Heart left ventricle (tissue), 16 donors: ENCODE data around the gene MRPL19. TPM values are rescaled to one million over a fixed set of nuclear protein-coding genes. Genes with fewer than 3 reads are reported as not detected.

Source experiments
- ATAC-seq, 4 donors: fragments of 200-7000 bp; cut with Tn5 transposase; one replicate each; pipeline ENCODE4 v1.9.1; 2020 to 2022; ENCODE audit warnings: moderate library complexity in 4 of 4, mild to moderate bottlenecking in 3 of 4, moderate number of reproducible peaks in 1 of 4
- DNase-seq, 5 donors: peaks; one replicate each; pipeline ENCODE4 v3.0.0-alpha.2; 2020
- H3K27ac ChIP-seq, 12 donors: fragments of 200-600 bp; sonication (generic) in 4 of 12; one replicate each; pipeline versions ENCODE4 v1.5.0 to v1.8.0; 2016 to 2022; ENCODE audit warnings: mild to moderate bottlenecking in 2 of 12
- H3K27me3 ChIP-seq, 9 donors: fragments of 200-600 bp; sonication (generic) in 2 of 9; one replicate each; pipeline versions ENCODE4 v1.5.1 to v1.8.0; 2016 to 2022; ENCODE audit warnings: mild to moderate bottlenecking in 3 of 9
- H3K36me3 ChIP-seq, 9 donors: fragments of 200-600 bp; sonication (generic) in 2 of 9; one replicate each; pipeline versions ENCODE4 v1.5.0 to v1.8.0; 2018 to 2022; ENCODE audit warnings: mild to moderate bottlenecking in 2 of 9
- H3K4me1 ChIP-seq, 12 donors: fragments of 200-600 bp; sonication (generic) in 4 of 12; one replicate each; pipeline versions ENCODE4 v1.5.0 to v1.8.0; 2016 to 2022; ENCODE audit warnings: mild to moderate bottlenecking in 3 of 12
- H3K4me3 ChIP-seq, 12 donors: fragments of 200-600 bp; sonication (generic) in 4 of 12; one replicate each; pipeline versions ENCODE4 v1.5.0 to v1.8.0; 2017 to 2022; ENCODE audit warnings: mild to moderate bottlenecking in 9 of 12, moderate library complexity in 4 of 12
- H3K9me3 ChIP-seq, 12 donors: fragments of 200-600 bp; sonication (generic) in 4 of 12; one replicate each; pipeline versions ENCODE4 v1.5.0 to v1.8.0; 2016 to 2022; ENCODE audit warnings: mild to moderate bottlenecking in 1 of 12
- CTCF ChIP-seq, 12 donors: fragments of 200-600 bp; sonication (generic) in 4 of 12; IDR thresholded peaks; one replicate each; pipeline versions ENCODE4 v1.5.0 to v1.8.0; 2018 to 2022; ENCODE audit warnings: antibody characterized with exemption in 12 of 12, mild to moderate bottlenecking in 5 of 12
- POLR2A ChIP-seq, 2 donors: fragments of 450-650 bp; IDR thresholded peaks; one replicate each; pipeline ENCODE4 v1.6.1; 2017; ENCODE audit warnings: antibody characterized with exemption in 2 of 2, mild to moderate bottlenecking in 2 of 2, moderate library complexity in 2 of 2
- WGBS, 4 donors: extraction: QIAGEN DNeasy Blood & Tissue Kit in 2 of 4; methylation state at CpG; one replicate each; pipeline versions ENCODE4 v1.1.5 to v1.1.7; 2013 to 2018; 5-methylcytosine and 5-hydroxymethylcytosine counted together
- intact Hi-C, 10 donors: fragments of 100-400 bp; cut with DNase I; formaldehyde crosslinking; loops; one replicate each; pipeline versions ENCODE4 v1.11.1 to v1.14.2; 2022
- polyA plus RNA-seq, 2 donors: library from polyadenylated mRNA; stranded (reverse); fragments of 200-250 nt; gene quantifications; one replicate each; pipeline ENCODE4 v1.2.3, GENCODE V29; 2013
- total RNA-seq, 9 donors: library from RNA; depleted of rRNA in 2 of 9; stranded (reverse); fragments of >200 nt in 2 of 9; fragmentation: NEBNext Ultra II Directional in 3 of 9; extraction: Animal tissue kit (Norgen Biotek cat#: 25700) in 3 of 9; gene quantifications; one replicate each; pipeline versions ENCODE4 v1.1.0 to v1.2.4, GENCODE V29; 2016 to 2023
- donor health status: ischemic (EF 13 %, LVEDD 7.1; RV severe dilation, severe dysfunction).
- donor health status: healthy with polysubstance abuse.
- donor health status: DM: no; HTN: yes; CAD: no.
- donor health status: DM: no; HTN: no; CAD: no.
- donor health status: ischemic (EF 25% LVEDD 6.9; RV normal size, moderate dysfunction).
- donor health status: ischemic (EF 25% LVEDD 5.7; RV mildly dilated, moderate dysfunction).
- donor health status: healthy.
- donor health status: DM: yes; HTN: yes; CAD: no.
- donor health status: ischemic (EF 35%, LVEDD 5.7; RV mildly dilated, moderate dysfunction).
- donor health status: nonischemic (EF 11% LVEDD 7.7; RV severe dilation, severe dysfunction).
- donor health status: DM: yes; HTN: yes; CAD: no.
- donor health status: PGD.
- donor health status: ischemic (EF 29% LVEDD 5.4; RV normal size, mild dysfunction).
- donor health status: nonischemic (EF 23%, LVEDD 6.1; RV moderate dilation, normal function).

The MRPL19 gene
- total and polyA plus RNA-seq, 11 donors, result 19.7 to 82.8 (median 56.4) TPM

- no peak for TF ChIP-seq CTCF (IDR thresholded peaks at IDR 0.05)
- TF ChIP-seq POLR2A (IDR thresholded peaks at IDR 0.05), result no peak
- Histone ChIP-seq H3K27ac (peak overlapping the region in 10 of 12 donors; percentile 34 to 88 (median 72)), H3K36me3 (peaks cover 0 to 28% (median 8%) of the 10 kb centered on the region in 9 donors), H3K9me3 (no peaks in the 10 kb centered on the region), H3K27me3 (no peaks in the 10 kb centered on the region), H3K4me1 (peaks cover 0 to 24% (median 12%) of the 10 kb centered on the region in 12 donors), H3K4me3 (peak overlapping the region; percentile 71 to 97 (median 92))
- 79 to 82% (median 81%) methylated on average over 9 of the region's 9 CpGs for WGBS, 4 donors
- intact Hi-C loops, result loop anchor here in 4 of 10 donors (2.0 to 10.0 kb wide), 3 partner anchors 65 to 69 kb away; partner anchors contain the start of gene GCFC2 (in 4 of the 4)
- DNase-seq (no peak), ATAC-seq (peak in 1 of 4 donors; percentile 9)
These were observed 447 bp upstream of the MRPL19 start for GRCh38 chr2:75646090-75646582.

- peaks cover 0 to 45% (median 24%) of the 10 kb centered on the region in 9 donors for H3K36me3 ChIP-seq
- peak overlapping the region in 1 of 12 donors; percentile 88 for H3K27ac ChIP-seq
- peak overlapping the region in 10 of 12 donors; percentile 71 to 97 (median 92) for H3K4me3 ChIP-seq
- no peak for ATAC-seq
- WGBS, 4 donors, result 77 to 86% (median 85%) methylated on average over 3 of the region's 3 CpGs
- no peaks in the 10 kb centered on the region for H3K9me3 ChIP-seq
- H3K4me1 ChIP-seq, result peaks cover 0 to 24% (median 12%) of the 10 kb centered on the region in 12 donors
- DNase-seq, result no peak
- TF ChIP-seq POLR2A (IDR thresholded peaks at IDR 0.05) (no peak), CTCF (IDR thresholded peaks at IDR 0.05) (no peak)
- H3K27me3 ChIP-seq, result no peaks in the 10 kb centered on the region
- intact Hi-C loops, result loop anchor here in 4 of 10 donors (2.0 to 10.0 kb wide), 3 partner anchors 63 to 67 kb away; partner anchors contain the start of gene GCFC2 (in 4 of the 4)
These were observed 1.2 kb downstream of the MRPL19 start for GRCh38 chr2:75647771-75648170.

- Histone ChIP-seq H3K9me3 (peaks cover 0 to 10% (median 0%) of the 10 kb centered on the region in 12 donors), H3K36me3 (peaks cover 0 to 100% (median 80%) of the 10 kb centered on the region in 9 donors), H3K4me1 (peaks cover 0 to 3% (median 0%) of the 10 kb centered on the region in 12 donors), H3K27me3 (no peaks in the 10 kb centered on the region), H3K4me3 (no peak overlapping the region), H3K27ac (no peak overlapping the region)
- DNase-seq, result no peak
- TF ChIP-seq CTCF (IDR thresholded peaks at IDR 0.05), result no peak
- TF ChIP-seq POLR2A (IDR thresholded peaks at IDR 0.05), result no peak
- WGBS, 4 donors, result 94 to 98% (median 97%) methylated on average over 2 of the region's 2 CpGs
- ATAC-seq, result no peak
- intact Hi-C loops, result loop anchor here in 1 of 10 donors (10.0 kb wide), 1 partner anchor 51 kb away; no protein-coding TSS in a partner anchor
These were observed 7.4 kb downstream of the MRPL19 start for GRCh38 chr2:75654012-75654411.

GRCh38 chr2:75655861-75656260, 9.3 kb downstream of the MRPL19 start:
- peaks cover 0 to 98% (median 90%) of the 10 kb centered on the region in 9 donors for H3K36me3 ChIP-seq
- no peak for TF ChIP-seq CTCF (IDR thresholded peaks at IDR 0.05)
- TF ChIP-seq POLR2A (IDR thresholded peaks at IDR 0.05), result no peak
- H3K4me1 ChIP-seq, result no peaks in the 10 kb centered on the region
- no peaks in the 10 kb centered on the region for H3K27me3 ChIP-seq
- no peak for DNase-seq
- no peak overlapping the region for H3K27ac ChIP-seq
- intact Hi-C loops, result loop anchor here in 1 of 10 donors (10.0 kb wide), 1 partner anchor 49 kb away; no protein-coding TSS in a partner anchor
- 84 to 92% (median 89%) methylated on average over 1 of the region's 1 CpG for WGBS, 4 donors
- no peak overlapping the region for H3K4me3 ChIP-seq
- ATAC-seq, result no peak
- H3K9me3 ChIP-seq, result peaks cover 0 to 21% (median 2%) of the 10 kb centered on the region in 12 donors
